NCI-H1417 treated with DMSO at 0.1 percent for 48 hours (cell line): Measurements from ENCODE around the gene MXD4.

Source experiments
- DNase-seq: peaks from one replicate; lab custom pipeline; 2025; lab: John Stamatoyannopoulos, UW

The MXD4 gene, protein sequence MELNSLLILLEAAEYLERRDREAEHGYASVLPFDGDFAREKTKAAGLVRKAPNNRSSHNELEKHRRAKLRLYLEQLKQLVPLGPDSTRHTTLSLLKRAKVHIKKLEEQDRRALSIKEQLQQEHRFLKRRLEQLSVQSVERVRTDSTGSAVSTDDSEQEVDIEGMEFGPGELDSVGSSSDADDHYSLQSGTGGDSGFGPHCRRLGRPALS

DNA sequence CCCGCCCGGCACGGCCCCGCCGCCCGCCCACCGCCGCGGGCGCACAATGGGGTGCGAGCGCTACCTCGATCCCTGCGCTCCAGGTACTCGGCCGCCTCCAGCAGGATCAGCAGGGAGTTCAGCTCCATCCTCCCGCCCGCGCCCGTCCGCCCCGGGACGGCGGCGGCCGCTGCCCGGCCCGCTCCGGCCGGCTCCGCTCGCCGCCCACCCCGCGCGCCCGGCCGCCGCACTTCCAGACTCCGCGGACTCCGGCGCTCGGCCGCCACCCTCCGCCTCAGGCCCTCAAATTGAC, at the start of gene MXD4:
TSS of gene MXD4 (minus strand) at position 257 of the 292 bp plus-strand sequence. CDS start at position 128, 129 bp downstream.
- no peak for DNase-seq

GRCh38 chr4:2306773-2307410, 45.0 kb upstream of the MXD4 start:
- DNase-seq: no peak

GRCh38 chr4:2305766-2306501, 44.0 kb upstream of the MXD4 start:
- DNase-seq: no peak

DNA sequence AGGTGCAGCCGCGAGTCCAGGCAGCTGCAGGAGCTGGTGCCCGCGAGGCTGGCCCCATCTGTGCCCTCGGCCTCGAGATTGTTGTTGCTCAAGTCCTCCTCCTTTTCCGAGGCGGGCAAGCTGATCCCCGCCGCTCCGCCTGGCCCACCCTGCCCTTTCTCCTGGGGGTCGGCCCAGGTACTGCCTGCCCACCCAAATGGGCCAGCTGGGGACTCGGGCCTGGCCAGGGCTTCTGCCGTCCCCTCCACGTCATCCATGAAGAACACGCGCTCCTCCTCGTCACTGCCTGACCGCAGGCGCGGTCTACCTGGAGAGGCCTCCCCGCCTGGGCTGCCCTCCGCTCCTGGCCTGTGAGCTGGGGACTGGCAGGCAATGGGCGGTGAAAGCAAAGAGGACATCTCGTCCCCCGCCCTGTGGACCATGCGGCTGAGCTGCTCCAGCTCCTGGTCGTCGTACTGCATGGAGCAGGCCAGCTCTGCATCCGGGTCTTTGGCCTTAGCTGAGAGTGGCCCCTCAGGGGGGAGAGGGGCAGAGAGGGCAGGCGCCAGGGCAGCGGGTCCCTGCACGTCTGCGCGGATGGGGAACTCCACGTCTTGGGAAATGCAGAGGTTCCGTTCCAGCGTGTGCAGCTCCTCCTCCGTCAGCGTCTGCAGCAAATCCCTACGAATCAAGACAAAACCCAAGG, 43.1 kb upstream of the MXD4 start:
- no peak for DNase-seq

- no peak for DNase-seq
Observed at GRCh38 chr4:2304321-2304876, 42.5 kb upstream of the MXD4 start.

- no peak for DNase-seq
Observed at GRCh38 chr4:2303686-2304320, 41.9 kb upstream of the MXD4 start.

DNA sequence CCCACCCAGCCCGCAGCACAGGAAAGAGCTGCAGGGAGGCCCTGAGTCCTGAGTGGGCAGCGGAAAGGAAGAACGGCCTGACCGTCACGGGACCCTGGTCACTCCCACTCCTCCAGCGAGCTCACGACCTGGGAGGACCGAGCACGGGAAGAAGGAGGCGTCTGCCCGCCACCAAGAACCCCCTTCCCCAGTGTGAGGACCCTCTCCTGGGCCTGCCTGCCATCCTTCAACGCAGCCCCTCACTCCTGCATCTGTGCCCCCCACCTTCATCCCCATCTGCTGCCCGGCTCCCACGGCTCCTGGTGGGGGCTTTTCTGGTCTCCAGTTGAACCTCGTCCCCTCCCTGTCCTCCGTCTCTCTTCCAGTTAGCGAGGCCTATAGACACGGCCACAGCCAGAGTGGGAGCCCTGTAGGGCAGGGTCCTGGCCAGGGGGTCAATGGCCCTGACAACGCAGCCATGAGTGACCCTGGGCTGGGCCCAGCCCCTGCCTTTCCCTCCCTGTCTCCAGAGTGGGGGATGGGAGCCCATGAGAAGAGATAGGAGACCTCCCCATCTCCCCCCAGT, 41.3 kb upstream of the MXD4 start:
- DNase-seq: no peak

GRCh38 chr4:2302387-2303119, 40.6 kb upstream of the MXD4 start:
- no peak for DNase-seq

DNA sequence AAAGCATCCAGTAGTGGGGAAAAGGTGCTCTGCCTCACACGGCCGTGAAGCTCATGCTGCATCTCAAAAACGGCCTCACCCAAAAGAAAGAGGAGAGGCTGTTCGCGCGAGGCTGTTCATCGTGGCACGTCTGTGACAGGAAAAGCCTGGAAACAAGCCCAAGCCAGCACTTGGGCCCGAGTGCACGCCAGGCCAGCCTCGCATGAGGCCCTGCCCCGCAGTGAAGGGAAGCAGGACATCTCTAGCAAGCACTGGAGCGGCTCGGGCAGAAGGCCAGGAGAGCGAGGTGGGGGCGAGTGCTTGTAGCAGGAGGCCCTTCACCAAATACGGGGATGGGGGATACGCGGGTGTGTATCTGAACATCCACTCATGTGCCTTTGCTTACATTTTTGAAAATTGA, 39.9 kb upstream of the MXD4 start:
- DNase-seq: no peak

- no peak for DNase-seq
Observed at GRCh38 chr4:2301225-2301642, 39.3 kb upstream of the MXD4 start.

DNA sequence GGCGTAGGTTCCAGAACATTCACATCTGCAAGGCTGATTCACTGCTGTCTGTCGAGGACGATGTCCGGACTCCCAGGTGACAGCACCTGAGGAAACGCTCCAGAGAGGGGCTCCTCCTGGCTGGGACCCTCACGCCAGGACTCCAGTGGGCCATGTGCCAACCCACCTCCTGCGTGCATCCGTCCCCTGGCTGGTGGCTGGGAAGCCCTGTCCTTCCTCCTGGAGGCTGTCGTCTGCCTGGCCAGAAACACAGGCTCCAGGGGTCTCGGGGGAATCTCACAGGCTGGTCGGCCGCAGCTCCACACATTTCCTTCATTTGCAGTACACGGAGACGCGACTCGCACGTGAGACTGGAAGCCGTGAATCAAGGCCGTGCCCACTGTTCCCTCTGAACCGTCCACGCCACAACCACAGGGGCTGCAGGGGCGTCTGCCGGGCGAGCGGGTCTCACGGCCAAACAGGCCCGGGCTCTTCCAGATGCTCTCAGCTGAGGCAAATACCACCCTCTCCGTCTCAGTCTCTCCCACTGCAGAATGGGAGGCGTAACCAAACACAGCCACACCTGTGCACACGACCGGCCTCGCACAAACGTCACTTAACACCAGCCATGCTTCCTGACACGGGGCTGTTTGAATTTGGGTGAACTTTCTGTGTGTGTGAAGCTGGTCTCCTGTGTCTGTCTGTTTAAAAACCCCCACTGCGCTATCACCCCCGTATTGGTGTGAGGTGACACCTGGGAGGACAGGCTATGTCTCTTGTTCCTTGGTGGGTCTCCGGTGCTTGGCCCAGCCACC, 38.7 kb upstream of the MXD4 start:
- no peak for DNase-seq

DNA sequence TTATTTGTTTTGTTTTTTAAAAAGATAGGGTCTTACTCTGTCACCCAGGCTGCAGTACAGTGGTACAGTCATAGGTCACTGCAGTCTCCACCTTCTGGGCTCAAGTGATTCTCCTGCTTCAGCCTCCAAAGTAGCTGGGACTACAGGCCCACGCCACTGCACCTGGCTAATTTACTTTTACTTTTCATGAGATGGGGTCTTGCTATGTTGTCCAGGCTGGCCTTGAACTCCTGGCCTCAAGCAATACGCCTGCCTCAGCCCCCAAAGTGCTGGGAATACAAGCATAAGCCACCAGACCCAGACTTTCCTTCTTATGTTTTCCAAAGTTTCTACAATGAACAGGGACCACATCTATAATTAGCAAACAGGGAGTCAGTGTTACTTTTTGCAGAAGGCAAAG, 37.9 kb upstream of the MXD4 start:
- DNase-seq: no peak

- no peak for DNase-seq
Observed at GRCh38 chr4:2298532-2298991, 36.7 kb upstream of the MXD4 start.

DNA sequence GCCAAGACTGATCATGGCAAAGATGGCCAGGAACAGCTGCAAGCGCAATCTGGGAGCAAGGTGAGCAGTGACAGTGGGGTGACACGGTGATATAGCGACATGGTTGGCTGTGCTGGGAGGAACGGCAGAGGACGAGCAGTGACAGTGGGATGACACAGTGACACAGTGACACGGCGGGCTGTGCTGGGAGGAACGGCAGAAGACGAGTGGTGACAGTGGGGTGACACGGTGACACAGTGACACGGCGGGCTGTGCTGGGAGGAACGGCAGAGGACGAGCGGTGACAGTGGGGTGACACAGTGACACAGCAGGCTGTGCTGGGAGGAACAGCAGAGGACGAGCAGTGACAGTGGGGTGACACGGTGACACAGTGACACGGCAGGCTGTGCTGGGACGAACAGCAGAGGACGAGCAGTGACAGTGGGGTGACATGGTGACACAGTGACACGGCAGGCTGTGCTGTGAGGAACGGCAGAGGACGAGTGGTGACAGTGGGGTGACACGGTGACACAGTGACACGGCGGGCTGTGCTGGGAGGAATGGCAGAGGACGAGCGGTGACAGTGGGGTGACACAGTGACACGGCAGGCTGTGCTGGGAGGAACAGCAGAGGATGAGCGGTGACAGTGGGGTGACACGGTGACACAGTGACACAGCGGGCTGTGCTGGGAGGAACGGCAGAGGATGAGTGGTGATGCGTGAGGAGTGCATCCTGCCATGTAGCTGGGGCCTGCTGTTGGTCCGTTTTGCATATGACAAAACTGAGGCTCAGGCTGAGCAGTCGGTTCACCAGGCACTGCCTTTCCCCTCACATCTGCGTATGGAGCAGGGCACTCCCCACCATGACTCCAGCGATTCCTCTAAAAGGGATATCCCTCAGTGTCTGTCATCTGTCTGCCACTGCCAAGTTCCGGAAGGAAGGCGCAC, 36.0 kb upstream of the MXD4 start:
- no peak for DNase-seq

- DNase-seq: no peak
Observed at GRCh38 chr4:2296631-2297601, 35.0 kb upstream of the MXD4 start.

DNA sequence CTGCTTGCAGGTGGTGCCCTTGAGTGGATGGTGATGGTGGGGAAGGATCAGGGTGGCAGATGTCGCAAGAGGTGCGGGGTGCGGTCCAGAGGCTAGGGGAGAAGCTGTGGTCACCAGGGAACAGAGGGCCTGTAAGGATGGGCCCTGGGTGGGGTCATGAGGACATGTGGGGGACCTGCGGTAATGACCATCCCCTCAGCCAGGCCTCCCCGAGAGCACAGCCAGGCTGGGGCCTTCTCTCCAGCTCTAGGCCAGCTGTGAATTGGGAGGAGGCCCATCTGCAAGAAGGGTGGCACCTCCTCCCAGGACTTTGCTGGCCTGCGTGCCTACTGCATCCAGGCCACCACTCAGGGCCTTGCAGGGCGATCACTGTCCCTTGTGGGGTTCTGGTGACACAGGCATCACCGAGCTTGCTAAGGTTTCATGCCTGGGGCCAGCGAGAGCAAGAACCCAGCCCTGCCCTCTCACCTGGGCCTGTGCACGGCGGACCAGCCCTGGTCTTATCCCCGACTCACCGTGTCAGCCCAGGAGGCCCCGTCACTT, 34.1 kb upstream of the MXD4 start:
- no peak for DNase-seq

- no peak for DNase-seq
Observed at GRCh38 chr4:2295500-2295899, 33.6 kb upstream of the MXD4 start.
